Upper lobe of right lung (tissue), 1 donor: Measurements from ENCODE around the gene RPE65. TPM values are rescaled to one million over a fixed set of nuclear protein-coding genes. Genes with fewer than 3 reads are reported as not detected.

Source experiments
- ATAC-seq: fragments of 200-7000 bp; cut with Tn5 transposase; one replicate; pipeline ENCODE4 v1.9.1; 2020; ENCODE audit warnings: mild to moderate bottlenecking, moderate library complexity
- DNase-seq: peaks from one replicate; pipeline ENCODE4 v3.0.0-alpha.2; 2020
- H3K27ac ChIP-seq: fragments of 200-600 bp; one replicate; pipeline ENCODE4 v1.8.0; 2022
- H3K27me3 ChIP-seq: fragments of 200-600 bp; one replicate; pipeline ENCODE4 v1.8.0; 2022; ENCODE audit warnings: mild to moderate bottlenecking
- H3K36me3 ChIP-seq: fragments of 200-600 bp; one replicate; pipeline ENCODE4 v1.8.0; 2022
- H3K4me1 ChIP-seq: fragments of 200-600 bp; one replicate; pipeline ENCODE4 v1.8.0; 2022
- H3K4me3 ChIP-seq: fragments of 200-600 bp; one replicate; pipeline ENCODE4 v1.8.0; 2022; ENCODE audit warnings: mild to moderate bottlenecking
- H3K9me3 ChIP-seq: fragments of 200-600 bp; one replicate; pipeline ENCODE4 v1.8.0; 2022
- CTCF ChIP-seq: fragments of 200-600 bp; IDR thresholded peaks from one replicate; pipeline ENCODE4 v1.8.0; 2022; ENCODE audit warnings: antibody characterized with exemption
- intact Hi-C: fragments of 100-400 bp; cut with DNase I; formaldehyde crosslinking; loops from one replicate; pipeline ENCODE4 v1.11.0; 2022
- total RNA-seq: library from RNA; stranded (reverse); fragmentation: NEBNext Ultra II Directional; extraction: Animal tissue kit (Norgen Biotek cat#: 25700); gene quantifications from one replicate; pipeline ENCODE4 v1.2.1, GENCODE V29; 2021
- donor health status: DM: no; HTN: yes; CAD: no; lungs with severe emphysema.

The RPE65 gene
- total RNA-seq, 1 donor from 2014 or later = not detected

- ATAC-seq = no peak
Measured at GRCh38 chr1:68460935-68461334, 11.2 kb upstream of the RPE65 start.

GRCh38 chr1:68459796-68460195, 10.0 kb upstream of the RPE65 start:
- Histone ChIP-seq H3K36me3 (no peaks in the 10 kb centered on the region), H3K9me3 (no peaks in the 10 kb centered on the region), H3K4me1 (no peaks in the 10 kb centered on the region), H3K4me3 (no peak overlapping the region), H3K27ac (no peak overlapping the region), H3K27me3 (no peaks in the 10 kb centered on the region)
- no peak for ATAC-seq
- no peak for TF ChIP-seq CTCF
- intact Hi-C loops = no loop called here
- no peak for DNase-seq

More at GRCh38 chr1:68460935-68461334, 11.2 kb upstream of the RPE65 start:
- no peaks in the 10 kb centered on the region for H3K4me1 ChIP-seq
- intact Hi-C loops = no loop called here
- H3K4me3 ChIP-seq = no peak overlapping the region
- H3K36me3 ChIP-seq = no peaks in the 10 kb centered on the region
- DNase-seq = no peak
- H3K9me3 ChIP-seq = no peaks in the 10 kb centered on the region
- H3K27ac ChIP-seq = no peak overlapping the region
- no peak for TF ChIP-seq CTCF
- no peaks in the 10 kb centered on the region for H3K27me3 ChIP-seq

DNA sequence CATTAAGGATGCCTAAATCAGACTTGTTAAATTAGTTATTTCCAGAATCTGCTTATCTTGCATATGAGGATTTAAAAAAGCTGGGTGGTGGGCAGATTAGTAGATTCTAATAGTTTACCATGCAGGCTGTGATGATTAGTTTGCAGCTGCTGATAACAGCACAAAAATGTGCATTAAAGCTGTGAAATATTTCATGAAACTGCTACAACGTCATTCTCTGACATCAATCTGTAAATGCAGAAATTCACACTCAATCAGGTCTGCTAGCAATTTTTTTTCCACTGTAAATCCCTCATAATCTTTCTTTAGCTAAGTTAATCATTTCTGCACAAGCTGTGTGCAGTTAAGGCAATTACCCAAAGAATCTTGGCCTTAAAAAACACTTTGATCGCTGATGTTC, 9.3 kb upstream of the RPE65 start:
- TF ChIP-seq CTCF = no peak
- Histone ChIP-seq H3K27ac (no peak overlapping the region), H3K9me3 (no peaks in the 10 kb centered on the region), H3K36me3 (no peaks in the 10 kb centered on the region), H3K27me3 (no peaks in the 10 kb centered on the region), H3K4me3 (no peak overlapping the region), H3K4me1 (no peaks in the 10 kb centered on the region)
- ATAC-seq (no peak), DNase-seq (no peak)
- intact Hi-C loops = no loop called here

- Histone ChIP-seq H3K4me1 (no peaks in the 10 kb centered on the region), H3K27me3 (no peaks in the 10 kb centered on the region), H3K9me3 (no peaks in the 10 kb centered on the region), H3K36me3 (no peaks in the 10 kb centered on the region), H3K4me3 (no peak overlapping the region), H3K27ac (no peak overlapping the region)
- intact Hi-C loops = no loop called here
- DNase-seq (no peak), ATAC-seq (no peak)
- TF ChIP-seq CTCF = no peak
Measured at GRCh38 chr1:68456202-68456601, 6.4 kb upstream of the RPE65 start.

GRCh38 chr1:68454534-68454933, 4.8 kb upstream of the RPE65 start:
- H3K4me3 ChIP-seq = no peak overlapping the region
- no peak for TF ChIP-seq CTCF
- ATAC-seq = no peak
- H3K27ac ChIP-seq = no peak overlapping the region
- intact Hi-C loops = no loop called here
- no peak for DNase-seq
- no peaks in the 10 kb centered on the region for H3K36me3 ChIP-seq
- H3K4me1 ChIP-seq = no peaks in the 10 kb centered on the region
- no peaks in the 10 kb centered on the region for H3K9me3 ChIP-seq
- no peaks in the 10 kb centered on the region for H3K27me3 ChIP-seq

DNA sequence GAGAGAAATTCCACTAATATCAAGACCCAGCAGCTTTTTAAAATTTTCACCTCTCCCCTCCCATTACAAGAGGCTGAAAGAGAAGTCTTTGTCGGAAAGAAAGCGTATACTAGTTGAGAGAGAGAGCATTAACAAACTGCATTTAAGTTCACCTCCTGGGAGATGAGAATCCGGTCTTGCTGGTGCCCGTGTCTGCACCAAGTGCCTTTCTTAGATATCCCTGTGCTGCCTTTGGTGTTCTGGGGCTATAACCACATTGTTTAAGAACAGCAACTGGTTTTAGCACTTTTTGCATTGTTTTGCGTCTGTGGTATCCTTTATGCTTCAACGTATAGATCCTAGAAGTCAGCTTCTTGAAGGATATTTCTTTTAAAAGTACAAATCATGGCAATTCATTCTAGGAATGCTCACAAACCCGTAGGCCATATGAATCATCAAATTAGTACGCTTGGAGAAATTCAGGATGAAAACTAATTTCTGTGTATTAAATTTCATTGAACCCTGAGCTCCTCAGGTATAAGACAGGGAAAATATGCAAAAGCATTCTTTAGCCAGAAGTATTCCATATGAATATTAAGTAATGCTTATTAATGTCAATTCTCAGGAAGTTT, 3.4 kb upstream of the RPE65 start:
- intact Hi-C loops = no loop called here
- no peak for ATAC-seq
- no peak for TF ChIP-seq CTCF

More for the DNA sequence above, 3.4 kb upstream of the RPE65 start:
- no peaks in the 10 kb centered on the region for H3K36me3 ChIP-seq
- H3K27me3 ChIP-seq = no peaks in the 10 kb centered on the region
- no peaks in the 10 kb centered on the region for H3K4me1 ChIP-seq
- H3K4me3 ChIP-seq = no peak overlapping the region
- no peaks in the 10 kb centered on the region for H3K9me3 ChIP-seq
- DNase-seq = no peak
- H3K27ac ChIP-seq = no peak overlapping the region
